ENCODE measurements around the gene CNIH4. TPM values are rescaled to one million over a fixed set of nuclear protein-coding genes. Genes with fewer than 3 reads are reported as not detected.

The CNIH4 gene
- polyA plus RNA-seq, 3 donors: 33.4 to 106 (median 94.7) TPM

GRCh38 chr1:224357626-224358124 is 996 bp downstream of the CNIH4 start:
- H3K4me1 ChIP-seq (ENCODE audit: control insufficient read depth in 1 of 2, insufficient read depth in 2 of 2, low read length in 2 of 2): peaks cover 28 to 31% of the 10 kb centered on the region in 2 donors
- peak overlapping the region; percentile 91 to 95 (median 92) for H3K27ac Mint-ChIP-seq

DNA sequence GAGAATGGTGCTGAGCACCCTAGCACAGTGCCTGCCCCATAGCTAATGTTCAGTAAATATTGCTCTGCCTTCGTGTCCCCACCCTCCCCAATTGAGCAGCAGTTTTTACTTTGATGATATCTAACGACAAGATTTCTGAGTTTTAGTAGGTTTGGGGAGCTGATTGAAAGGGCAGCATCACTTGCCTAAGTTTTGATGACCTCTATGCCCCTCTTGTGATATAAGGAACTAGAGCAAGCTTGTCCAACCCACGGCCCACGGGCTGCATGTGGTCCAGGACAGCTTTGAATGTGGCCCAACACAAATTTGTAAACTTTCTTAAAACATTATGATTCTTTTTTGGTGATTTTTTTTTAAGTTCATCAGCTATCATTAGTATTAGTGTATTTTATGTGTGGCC is 1.6 kb downstream of the CNIH4 start:
- no peaks in the 10 kb centered on the region for H3K9me3 Mint-ChIP-seq
- no CpG with 5 or more reads among the region's 4 CpGs for WGBS (ENCODE audit: insufficient coverage)
- peak in 1 of 3 donors; percentile 19 for DNase-seq
- Histone ChIP-seq H3K36me3 (replicated peaks in 1 of 2; ENCODE audit: control insufficient read depth in 1 of 2, insufficient read depth in 2 of 2, low read length in 2 of 2) (peaks cover 2 to 25% of the 10 kb centered on the region in 2 donors), H3K9ac (ENCODE audit: insufficient read depth, low read length, poor library complexity, severe bottlenecking) (peak overlapping the region; percentile 87), H3K79me2 (ENCODE audit: insufficient read depth, low read length) (peaks cover 67% of the 10 kb centered on the region), H3K4me2 (replicated peaks; ENCODE audit: extremely low read depth, low read length, poor library complexity, severe bottlenecking) (peak overlapping the region; percentile 98), H2AFZ (ENCODE audit: insufficient read depth, low read depth, low read length, poor library complexity, severe bottlenecking) (no peak overlapping the region), H4K20me1 (ENCODE audit: insufficient read depth, low read length) (peaks cover 55% of the 10 kb centered on the region), H3K4me3 (replicated peaks in 1 of 3; ENCODE audit: low read depth in 2 of 3, low read length in 3 of 3) (peak overlapping the region in 2 of 3 experiments; percentile 92 to 95), H3K27me3 (ENCODE audit: control insufficient read depth in 2 of 2, insufficient read depth in 2 of 2, low read length in 2 of 2) (no peaks in the 10 kb centered on the region), H3K9me3 (replicated peaks in 1 of 2; ENCODE audit: control insufficient read depth in 1 of 2, insufficient read depth in 1 of 2, low read length in 2 of 2) (no peaks in the 10 kb centered on the region), H3K4me1 (ENCODE audit: control insufficient read depth in 1 of 2, insufficient read depth in 2 of 2, low read length in 2 of 2) (peaks cover 28 to 31% of the 10 kb centered on the region in 2 donors), H3K27ac (ENCODE audit: low read depth in 1 of 2, low read length in 2 of 2) (peak overlapping the region; percentile 23 to 78)
- intact Hi-C loops (cut with micrococcal nuclease): no loop called here
- peaks cover 31% of the 10 kb centered on the region for H3K4me1 Mint-ChIP-seq
- peak overlapping the region; percentile 91 to 95 (median 92) for H3K27ac Mint-ChIP-seq
- no peaks in the 10 kb centered on the region for H3K27me3 Mint-ChIP-seq (ENCODE audit: low read depth in 3 of 3)
- peak overlapping the region; percentile 87 to 93 for H3K4me3 Mint-ChIP-seq
- peaks cover 17 to 35% of the 10 kb centered on the region in 2 donors for H3K36me3 Mint-ChIP-seq
- TF ChIP-seq, protein P1, sequence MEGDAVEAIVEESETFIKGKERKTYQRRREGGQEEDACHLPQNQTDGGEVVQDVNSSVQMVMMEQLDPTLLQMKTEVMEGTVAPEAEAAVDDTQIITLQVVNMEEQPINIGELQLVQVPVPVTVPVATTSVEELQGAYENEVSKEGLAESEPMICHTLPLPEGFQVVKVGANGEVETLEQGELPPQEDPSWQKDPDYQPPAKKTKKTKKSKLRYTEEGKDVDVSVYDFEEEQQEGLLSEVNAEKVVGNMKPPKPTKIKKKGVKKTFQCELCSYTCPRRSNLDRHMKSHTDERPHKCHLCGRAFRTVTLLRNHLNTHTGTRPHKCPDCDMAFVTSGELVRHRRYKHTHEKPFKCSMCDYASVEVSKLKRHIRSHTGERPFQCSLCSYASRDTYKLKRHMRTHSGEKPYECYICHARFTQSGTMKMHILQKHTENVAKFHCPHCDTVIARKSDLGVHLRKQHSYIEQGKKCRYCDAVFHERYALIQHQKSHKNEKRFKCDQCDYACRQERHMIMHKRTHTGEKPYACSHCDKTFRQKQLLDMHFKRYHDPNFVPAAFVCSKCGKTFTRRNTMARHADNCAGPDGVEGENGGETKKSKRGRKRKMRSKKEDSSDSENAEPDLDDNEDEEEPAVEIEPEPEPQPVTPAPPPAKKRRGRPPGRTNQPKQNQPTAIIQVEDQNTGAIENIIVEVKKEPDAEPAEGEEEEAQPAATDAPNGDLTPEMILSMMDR (IDR thresholded peaks at IDR 0.05): no peak

More at GRCh38 chr1:224357626-224358124, 996 bp downstream of the CNIH4 start:
- peak overlapping the region; percentile 87 for H3K9ac ChIP-seq (ENCODE audit: insufficient read depth, low read length, poor library complexity, severe bottlenecking)
- peak overlapping the region; percentile 98 for H3K4me2 ChIP-seq (replicated peaks; ENCODE audit: extremely low read depth, low read length, poor library complexity, severe bottlenecking)
- peaks cover 31% of the 10 kb centered on the region for H3K4me1 Mint-ChIP-seq
- peak overlapping the region; percentile 76 to 95 (median 92) for H3K4me3 ChIP-seq (replicated peaks in 1 of 3; ENCODE audit: low read depth in 2 of 3, low read length in 3 of 3)
- peaks cover 49% of the 10 kb centered on the region for H4K20me1 ChIP-seq (ENCODE audit: insufficient read depth, low read length)
- DNase-seq: peak; percentile 82 to 92 (median 85)
- no peaks in the 10 kb centered on the region for H3K9me3 ChIP-seq (replicated peaks in 1 of 2; ENCODE audit: control insufficient read depth in 1 of 2, insufficient read depth in 1 of 2, low read length in 2 of 2)
- H3K36me3 ChIP-seq (replicated peaks in 1 of 2; ENCODE audit: control insufficient read depth in 1 of 2, insufficient read depth in 2 of 2, low read length in 2 of 2): peaks cover 2 to 20% of the 10 kb centered on the region in 2 donors
- peak overlapping the region; percentile 78 to 86 for H3K27ac ChIP-seq (ENCODE audit: low read depth in 1 of 2, low read length in 2 of 2)
- H2AFZ ChIP-seq (ENCODE audit: insufficient read depth, low read depth, low read length, poor library complexity, severe bottlenecking): peak overlapping the region; percentile 89
- no CpG with 5 or more reads among the region's 9 CpGs for WGBS (ENCODE audit: insufficient coverage)
- H3K79me2 ChIP-seq (ENCODE audit: insufficient read depth, low read length): peaks cover 61% of the 10 kb centered on the region
- H3K4me3 Mint-ChIP-seq: peak overlapping the region; percentile 87 to 93
- peaks cover 15 to 32% of the 10 kb centered on the region in 2 donors for H3K36me3 Mint-ChIP-seq
- TF ChIP-seq, protein P1 (IDR thresholded peaks at IDR 0.05): no peak
- intact Hi-C loops (cut with micrococcal nuclease): no loop called here
- no peaks in the 10 kb centered on the region for H3K27me3 Mint-ChIP-seq (ENCODE audit: low read depth in 3 of 3)
- H3K27me3 ChIP-seq (ENCODE audit: control insufficient read depth in 2 of 2, insufficient read depth in 2 of 2, low read length in 2 of 2): no peaks in the 10 kb centered on the region
- no peaks in the 10 kb centered on the region for H3K9me3 Mint-ChIP-seq

Measured in CD14-positive monocyte (primary cell).